Stimulated activated CD4-positive, alpha-beta T cell treated with anti-CD3 and anti-CD28 coated beads, TNF-alpha, amount 100 ng/mL, for 48 hours (primary cell): Measurements from ENCODE around the gene ALG3.

ENCODE experiments used
- DNase-seq, 3 donors: peaks; one replicate each; pipeline ENCODE4 v3.0.0-alpha.2; 2020; ENCODE audit warnings: low read depth in 3 of 3

The ALG3 gene

DNA sequence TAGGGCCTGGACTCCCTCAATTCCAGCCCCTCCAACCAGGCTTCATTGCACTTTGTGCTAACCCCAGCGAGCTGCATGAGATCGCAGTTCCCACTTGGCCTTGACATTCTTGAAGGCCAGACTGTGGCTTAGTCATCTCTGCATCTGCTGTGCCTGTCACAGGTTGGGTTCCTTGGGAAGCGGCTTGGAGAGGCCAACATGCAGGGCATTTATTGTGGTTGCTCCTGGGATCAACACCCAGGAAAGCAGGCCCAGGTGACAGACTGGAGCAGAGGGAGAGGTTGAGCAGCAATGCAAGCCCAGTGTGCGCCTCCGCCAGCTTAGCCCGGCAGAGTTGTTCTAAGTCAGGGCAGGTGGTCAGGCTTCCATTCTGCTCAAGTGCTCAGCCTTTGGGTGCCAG is 52.2 kb downstream of the ALG3 start:
- no peak for DNase-seq

GRCh38 chr3:184193991-184194539 is 54.7 kb downstream of the ALG3 start:
- DNase-seq, result no peak

DNA sequence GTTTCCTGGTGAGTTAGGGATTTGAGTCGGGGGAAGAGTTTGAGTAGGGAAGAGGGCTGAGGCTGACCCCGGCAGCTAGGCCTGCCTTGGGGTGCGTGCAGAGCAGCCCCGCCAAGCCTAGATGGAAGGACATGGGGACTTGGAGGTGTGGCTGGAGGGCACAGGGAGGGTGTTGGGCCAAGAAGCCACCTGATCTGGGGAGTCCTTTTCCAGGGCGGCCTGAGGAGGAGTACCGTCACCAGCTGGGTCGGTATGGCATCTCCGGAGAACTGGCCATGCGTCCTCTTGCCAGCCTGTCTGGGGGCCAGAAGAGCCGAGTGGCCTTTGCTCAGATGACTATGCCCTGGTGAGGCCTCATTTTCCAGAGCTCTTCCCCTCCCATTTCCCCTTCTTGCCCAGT is 55.9 kb downstream of the ALG3 start:
- DNase-seq, result no peak
